ENCODE measurements around the gene PDZD4. TPM values are rescaled to one million over a fixed set of nuclear protein-coding genes. Genes with fewer than 3 reads are reported as not detected.

Gene PDZD4
- total and polyA plus RNA-seq, 9 of the 15 experiments (the other 6 are each of a cell fraction or from before 2014, with no cell fraction given), result 0.05 to 0.38 (median 0.07) TPM; not detected in 5

GRCh38 chrX:153769865-153770600 lies 60.3 kb downstream of the PDZD4 start:
- BruUV-seq (replicated peaks), result no TSS peak

GRCh38 chrX:153769158-153769864 lies 61.0 kb downstream of the PDZD4 start:
- CTCF ChIA-PET (ENCODE audit: low intra/inter-chr PET ratio), result no interaction called here
- ATAC-seq (no peak), FAIRE-seq (no peak), DNase-seq (ENCODE audit: extremely low read depth in 1 of 4, low spot score in 3 of 4) (no peak)
- Histone ChIP-seq H3K4me1 (replicated peaks in 1 of 2; ENCODE audit: control insufficient read depth in 2 of 2, insufficient read depth in 2 of 2, low read length in 2 of 2) (peaks cover 13 to 95% of the 10 kb centered on the region in 2 experiments), H3K9me1 (ENCODE audit: control insufficient read depth, insufficient read depth, low read length) (no peaks in the 10 kb centered on the region), H4K20me1 (replicated peaks; ENCODE audit: control insufficient read depth, insufficient read depth, low read length) (no peaks in the 10 kb centered on the region), H3K27me3 (ENCODE audit: control insufficient read depth in 2 of 2, insufficient read depth in 2 of 2, low read length in 2 of 2) (no peaks in the 10 kb centered on the region), H3K4me3 (no peak overlapping the region), H3K36me3 (ENCODE audit: control insufficient read depth, insufficient read depth, low read length) (no peaks in the 10 kb centered on the region), H3K9me3 (replicated peaks; ENCODE audit: control insufficient read depth, insufficient read depth, low read depth, low read length) (no peaks in the 10 kb centered on the region), H3K27ac (ENCODE audit: extremely low read depth, low read depth, low read length) (no peak overlapping the region), H3K4me2 (ENCODE audit: insufficient read depth, low read length) (no peak overlapping the region), H3K79me2 (ENCODE audit: control insufficient read depth, insufficient read depth, low read length) (peaks cover 11% of the 10 kb centered on the region), H3K9ac (ENCODE audit: insufficient read depth in 1 of 2, low read depth in 2 of 2, low read length in 2 of 2) (peak overlapping the region in 1 of 2 experiments; percentile 58; a peak in 2 of 4 replicates), H2AFZ (ENCODE audit: low read depth, low read length) (no peak overlapping the region)
- POLR2A ChIA-PET, result no interaction called here
- in situ Hi-C loops (cut with MboI), result no loop called here
- WGBS (ENCODE audit: insufficient coverage, low coverage, missing lambda C conversion rate), result 82% methylated on average over 15 of the region's 23 CpGs
- TF ChIP-seq POLR2G (IDR thresholded peaks at IDR 0.05; ENCODE audit: low read depth, low read length), result 0 out of 2 replicates have a peak, but pooled peaks have one; percentile 36
- no peak for TF ChIP-seq ZNF57 (CRISPR knock-in tag; IDR thresholded peaks at IDR 0.05)
- intact Hi-C loops (cut with micrococcal nuclease), result loop anchor here (5.0 kb wide), 1 partner anchor 158 kb away; the partner anchor contains the start of gene ARHGAP4
- BruUV-seq (replicated peaks), result no TSS peak

More at GRCh38 chrX:153769865-153770600, 60.3 kb downstream of the PDZD4 start:
- Histone ChIP-seq H3K79me2 (ENCODE audit: control insufficient read depth, insufficient read depth, low read length) (peaks cover 3% of the 10 kb centered on the region; the same call in 2 of the 3 replicates), H3K27me3 (ENCODE audit: control insufficient read depth in 2 of 2, insufficient read depth in 2 of 2, low read length in 2 of 2) (no peaks in the 10 kb centered on the region), H3K36me3 (ENCODE audit: control insufficient read depth, insufficient read depth, low read length) (no peaks in the 10 kb centered on the region), H3K4me1 (replicated peaks in 1 of 2; ENCODE audit: control insufficient read depth in 2 of 2, insufficient read depth in 2 of 2, low read length in 2 of 2) (peaks cover 6 to 92% of the 10 kb centered on the region in 2 experiments), H3K9me1 (ENCODE audit: control insufficient read depth, insufficient read depth, low read length) (no peaks in the 10 kb centered on the region), H3K9me3 (replicated peaks; ENCODE audit: control insufficient read depth, insufficient read depth, low read depth, low read length) (no peaks in the 10 kb centered on the region), H3K9ac (ENCODE audit: insufficient read depth in 1 of 2, low read depth in 2 of 2, low read length in 2 of 2) (peak overlapping the region in 1 of 2 experiments; percentile 26; a peak in 1 of 4 replicates), H3K4me3 (no peak overlapping the region), H3K27ac (ENCODE audit: extremely low read depth, low read depth, low read length) (no peak overlapping the region), H3K4me2 (ENCODE audit: insufficient read depth, low read length) (no peak overlapping the region), H2AFZ (ENCODE audit: low read depth, low read length) (no peak overlapping the region), H4K20me1 (replicated peaks; ENCODE audit: control insufficient read depth, insufficient read depth, low read length) (no peaks in the 10 kb centered on the region)
- intact Hi-C loops (cut with micrococcal nuclease) (loop anchor here (5.0 kb wide), 1 partner anchor 157 kb away; the partner anchor contains the start of gene ARHGAP4), in situ Hi-C loops (cut with MboI) (no loop called here)
- DNase-seq (ENCODE audit: extremely low read depth in 1 of 4, low spot score in 3 of 4), result no peak
- WGBS (ENCODE audit: insufficient coverage, low coverage, missing lambda C conversion rate), result 81% methylated on average over 18 of the region's 25 CpGs
- POLR2A ChIA-PET, result no interaction called here
- TF ChIP-seq POLR2G (IDR thresholded peaks at IDR 0.05; ENCODE audit: low read depth, low read length), result peak; percentile 26; the same call in 1 of the 2 replicates
- no peak for TF ChIP-seq ZNF444 (CRISPR knock-in tag; IDR thresholded peaks at IDR 0.05)
- TF ChIP-seq ZSCAN32 (CRISPR knock-in tag; IDR thresholded peaks at IDR 0.05), result no peak
- TF ChIP-seq KLF1 (tag; IDR thresholded peaks at IDR 0.05), result no peak
- TF ChIP-seq ZBTB7A (IDR thresholded peaks at IDR 0.05; ENCODE audit: borderline replicate concordance, control insufficient read depth, low read depth, low read length), result no peak
- TF ChIP-seq PHB (CRISPR knock-in tag; IDR thresholded peaks at IDR 0.05), result no peak
- TF ChIP-seq ZFPM2 (CRISPR knock-in tag; IDR thresholded peaks at IDR 0.05), result no peak
- no peak for FAIRE-seq
- CTCF ChIA-PET (ENCODE audit: low intra/inter-chr PET ratio), result no interaction called here
- no peak for ATAC-seq

Measured in K562 (cell line).